HG03196 (cell line): ENCODE data around the gene PPP1R14B.

ENCODE experiments used
- ATAC-seq: cut with Tn5 transposase; IDR thresholded peaks from one replicate; pipeline ENCODE4 v1.9.1; 2021; ENCODE audit not compliant: unreplicated experiment

The PPP1R14B gene

GRCh38 chr11:64283092-64283491 lies 36.3 kb upstream of the PPP1R14B start:
- ATAC-seq: no peak

- no peak for ATAC-seq
Observed at GRCh38 chr11:64281957-64282770, 35.4 kb upstream of the PPP1R14B start.

DNA sequence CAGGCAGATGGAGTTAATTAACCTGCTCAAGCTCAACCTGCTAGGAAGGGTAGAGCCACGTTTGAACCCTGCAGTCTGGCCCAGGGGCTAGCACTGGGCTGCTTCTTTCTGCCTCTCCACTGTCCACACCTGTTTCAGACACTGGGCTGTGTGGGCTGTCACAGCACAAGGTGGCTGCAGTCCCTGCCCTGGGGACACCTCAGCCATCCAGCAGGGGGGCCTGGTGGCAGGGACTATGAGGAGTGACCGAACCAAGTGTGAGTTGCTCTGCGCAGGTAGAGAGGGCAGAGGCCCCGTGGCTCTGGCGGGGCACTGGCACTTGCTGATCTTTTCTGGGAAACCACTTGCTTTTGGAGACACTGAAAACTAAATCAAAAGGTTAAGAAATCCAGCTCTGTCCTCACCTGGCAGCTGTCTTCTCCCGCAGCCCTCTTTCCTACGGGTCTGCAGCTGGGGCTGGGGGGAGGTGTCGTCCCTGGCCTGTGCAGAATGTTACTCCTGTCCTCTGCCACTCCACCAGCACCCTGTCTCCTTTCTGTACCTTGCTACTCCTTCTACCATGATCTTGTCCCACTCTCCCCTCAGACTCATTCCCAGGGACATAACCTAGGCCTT lies 31.9 kb upstream of the PPP1R14B start:
- ATAC-seq: no peak

- ATAC-seq: no peak
Observed at GRCh38 chr11:64276653-64277431, 30.1 kb upstream of the PPP1R14B start.

GRCh38 chr11:64275841-64276240 lies 29.1 kb upstream of the PPP1R14B start:
- no peak for ATAC-seq

DNA sequence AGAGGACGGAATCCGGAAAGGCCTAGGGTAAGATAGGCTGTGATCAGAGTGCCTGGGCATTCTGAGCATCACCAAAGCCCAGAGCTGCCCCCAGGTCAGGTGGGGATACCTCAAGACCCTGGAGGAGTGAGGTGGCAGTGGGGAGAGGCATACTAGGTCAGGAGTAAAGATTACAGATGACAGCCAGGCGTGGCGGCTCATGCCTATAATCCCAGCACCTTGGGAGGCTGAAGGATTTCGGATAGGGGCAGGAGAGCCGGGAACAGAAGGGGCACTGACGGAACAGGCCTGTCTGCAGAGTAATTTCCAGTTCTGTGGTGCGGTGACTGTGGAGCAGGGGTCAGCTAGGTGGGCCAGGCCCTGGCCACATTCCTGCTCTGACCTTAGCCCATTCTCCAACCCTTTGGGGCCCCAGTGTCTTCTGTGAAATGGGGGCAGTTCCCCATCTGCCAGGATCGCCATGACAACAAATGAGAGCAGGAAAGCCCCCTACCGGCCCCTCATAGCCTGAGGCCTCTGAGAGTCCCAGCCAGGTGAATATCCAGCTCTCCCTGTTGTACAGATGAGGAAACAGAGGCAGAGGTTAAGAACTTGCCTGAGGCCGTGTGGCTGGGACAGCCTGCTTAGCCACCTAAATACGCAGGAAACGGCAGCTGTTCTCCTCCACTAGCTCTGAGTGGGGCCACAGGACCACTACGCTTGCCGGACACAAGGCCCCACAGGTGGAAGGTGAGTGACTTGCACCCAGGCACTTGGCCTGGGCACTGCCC lies 28.5 kb upstream of the PPP1R14B start:
- no peak for ATAC-seq

DNA sequence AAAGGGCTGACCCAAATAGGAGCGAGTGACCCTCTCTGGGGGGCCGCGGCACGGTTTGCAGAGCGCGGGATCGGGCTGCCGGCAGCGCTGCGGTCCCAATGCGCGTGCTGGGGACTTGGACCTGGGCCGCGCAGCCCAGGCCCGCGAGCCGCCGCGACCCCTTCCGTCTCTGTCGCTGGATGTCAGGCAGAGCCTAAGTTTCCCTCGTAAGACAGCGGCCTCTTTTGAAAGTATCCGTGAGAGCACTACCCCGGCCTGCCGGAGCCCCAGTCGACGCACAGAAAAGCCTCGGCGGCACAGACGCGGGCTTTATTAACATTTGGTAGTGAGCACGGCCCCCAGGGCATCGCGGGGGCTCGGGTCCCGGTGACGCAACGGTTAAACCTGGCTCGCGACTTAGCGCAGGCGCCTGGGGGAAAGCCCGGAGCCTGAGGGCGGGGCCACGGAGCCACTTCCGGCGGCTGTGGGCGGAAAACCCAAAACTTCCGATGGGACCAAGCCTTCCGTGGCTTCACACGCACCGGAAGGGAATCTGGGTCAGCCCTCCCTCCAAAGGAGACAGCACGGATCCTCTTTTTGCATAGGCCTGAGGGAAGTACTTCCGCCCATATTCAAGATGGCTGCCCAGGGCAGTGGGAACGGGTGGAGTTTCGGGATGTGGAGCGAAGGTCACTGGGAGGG lies 22.9 kb upstream of the PPP1R14B start:
- ATAC-seq: peak; percentile 60

- peak; percentile 9 for ATAC-seq
Observed at GRCh38 chr11:64268893-64269539, 22.3 kb upstream of the PPP1R14B start.

DNA sequence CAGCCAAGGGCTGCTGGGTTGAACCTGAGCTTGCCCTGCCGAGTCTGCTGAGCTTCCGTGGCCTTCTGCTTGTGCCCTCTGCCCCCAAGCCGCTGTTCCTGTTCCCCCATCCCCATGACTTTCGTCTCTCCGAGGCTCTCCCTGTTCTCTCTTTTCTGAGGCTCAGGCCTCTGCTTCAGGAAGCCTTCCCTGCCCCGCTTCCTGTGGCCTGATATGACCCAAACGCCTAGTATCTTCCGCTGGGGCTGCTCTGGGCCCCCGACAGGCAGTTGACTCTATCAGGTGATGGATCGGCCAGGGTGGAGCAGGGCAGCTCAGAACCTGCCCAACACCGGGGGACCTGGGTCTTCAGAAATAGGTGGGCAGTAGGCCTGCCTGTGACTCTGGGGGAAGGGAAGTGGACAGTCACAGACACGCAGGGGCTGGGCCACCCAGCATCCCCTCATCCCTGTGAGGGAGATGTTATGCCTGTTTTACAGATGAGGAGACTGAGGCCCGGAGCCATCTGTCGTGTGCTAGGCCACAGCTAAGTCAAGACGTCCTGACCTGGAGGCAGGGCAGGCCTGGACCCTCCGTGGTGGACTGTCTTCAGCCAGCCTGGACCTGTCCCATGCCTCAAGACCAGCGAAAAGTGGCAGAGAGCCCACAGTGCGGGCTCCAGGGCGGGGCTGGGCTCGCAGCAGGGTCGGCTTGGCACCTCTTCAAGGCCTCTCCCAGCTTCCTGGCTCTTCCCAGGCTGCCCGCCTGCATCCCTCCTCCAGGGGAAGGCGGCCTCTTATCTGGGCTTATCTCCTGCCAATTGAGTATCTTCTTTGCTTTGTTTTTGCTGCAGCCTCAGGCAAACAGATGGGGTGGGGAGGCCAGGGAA lies 21.5 kb upstream of the PPP1R14B start:
- no peak for ATAC-seq

DNA sequence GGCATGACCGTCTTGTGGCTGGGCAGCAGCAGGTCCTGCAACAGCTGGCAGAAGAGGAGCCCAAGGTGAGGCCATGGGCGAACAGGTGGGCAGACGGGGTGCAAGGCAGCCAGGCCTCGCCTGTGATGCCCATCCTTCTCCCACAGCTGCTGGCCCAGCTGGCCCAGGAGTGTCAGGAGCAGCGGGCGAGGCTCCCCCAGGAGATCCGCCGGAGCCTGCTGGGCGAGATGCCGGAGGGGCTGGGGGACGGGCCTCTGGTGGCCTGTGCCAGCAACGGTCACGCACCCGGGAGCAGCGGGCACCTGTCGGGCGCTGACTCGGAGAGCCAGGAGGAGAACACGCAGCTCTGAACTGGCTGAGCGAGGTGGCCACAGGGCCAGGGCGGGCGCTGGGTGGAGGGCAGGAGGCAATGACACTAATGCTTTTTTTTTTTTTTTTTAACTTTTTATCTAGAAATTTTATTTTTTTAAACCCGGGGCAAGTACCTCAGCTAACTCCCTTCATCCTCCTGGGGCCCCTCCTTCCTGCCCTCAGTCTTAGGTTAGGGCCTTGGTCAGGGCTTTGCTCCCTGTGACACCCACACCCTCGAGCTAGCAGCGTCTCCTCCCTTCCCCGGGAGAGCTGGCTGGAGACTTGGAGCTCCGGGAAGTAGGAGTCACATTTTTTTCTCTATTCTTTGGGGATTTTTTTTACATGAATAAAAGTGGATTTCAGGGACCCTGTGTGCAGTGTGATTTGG lies 20.6 kb upstream of the PPP1R14B start:
- no peak for ATAC-seq

GRCh38 chr11:64266339-64266738 lies 19.6 kb upstream of the PPP1R14B start:
- ATAC-seq: no peak

GRCh38 chr11:64265176-64266160 lies 18.7 kb upstream of the PPP1R14B start:
- no peak for ATAC-seq

GRCh38 chr11:64264371-64264852 lies 17.7 kb upstream of the PPP1R14B start:
- ATAC-seq: no peak

DNA sequence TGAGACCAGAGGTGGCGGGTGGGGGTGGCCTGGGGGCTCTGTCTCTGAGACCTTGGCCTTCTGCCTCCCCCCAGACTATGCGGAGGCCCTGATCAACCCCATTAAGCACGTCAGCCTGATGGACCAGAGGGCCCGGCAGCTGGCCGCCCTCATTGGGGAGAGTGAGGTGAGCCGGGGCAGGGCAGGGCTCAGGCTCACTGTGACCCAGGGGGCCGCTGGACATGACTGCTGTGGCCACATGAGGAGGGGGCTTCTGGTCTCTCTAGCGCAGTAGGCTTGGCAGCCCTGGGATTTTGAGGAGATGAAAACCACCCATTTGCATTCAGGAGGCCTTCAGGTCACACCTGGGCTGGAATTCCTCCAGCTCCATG lies 17.2 kb upstream of the PPP1R14B start:
- no peak for ATAC-seq

- no peak for ATAC-seq
Observed at GRCh38 chr11:64263021-64263946, 16.5 kb upstream of the PPP1R14B start.
